HG03280 (cell line): ENCODE data around the gene HDGFL2.

Experiments used
- ATAC-seq: cut with Tn5 transposase; IDR thresholded peaks from one replicate; pipeline ENCODE4 v1.9.1; 2021; ENCODE audit warnings: mild to moderate bottlenecking, moderate library complexity; ENCODE audit not compliant: unreplicated experiment

HDGFL2 gene

GRCh38 chr19:4472174-4472974 lies at the start of gene HDGFL2:
Gene HDGFL2 (plus strand): TSS chr19:4472297. CDS start chr19:4472351, 54 bp downstream.
- ATAC-seq = no peak

DNA sequence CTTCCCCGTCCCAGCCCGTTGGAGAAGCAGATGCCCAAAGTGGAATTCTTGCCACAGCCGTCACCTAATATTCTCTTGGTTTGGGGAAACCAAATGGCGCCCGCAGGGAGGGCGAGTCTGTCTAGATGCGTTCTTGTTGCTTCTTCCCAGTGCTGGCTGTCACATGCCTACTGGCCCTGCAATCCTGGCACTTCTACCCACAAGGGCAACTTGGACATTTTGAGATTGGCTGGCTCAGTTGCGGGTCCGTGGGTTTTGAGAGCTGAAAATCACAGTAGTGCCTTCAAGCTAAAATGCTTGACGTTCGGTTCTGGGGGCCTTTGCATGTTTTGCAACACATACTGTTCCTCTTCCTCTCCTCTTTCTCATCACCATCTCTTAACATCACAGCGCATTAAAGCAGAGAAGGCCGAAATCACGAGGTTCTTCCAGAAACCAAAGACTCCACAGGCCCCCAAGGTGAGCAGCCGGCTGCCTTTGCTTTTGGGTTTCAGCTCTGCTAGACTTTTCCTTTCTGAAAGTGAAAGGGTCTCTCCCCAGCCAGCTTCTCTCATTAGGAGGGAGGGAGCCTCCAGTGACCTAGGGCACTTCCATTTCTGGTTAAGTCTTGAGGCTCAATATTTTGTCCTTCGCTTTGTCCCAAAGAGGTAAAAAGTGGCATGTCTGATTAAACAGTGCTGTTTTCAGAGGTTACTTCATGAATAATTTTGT lies 48.5 kb upstream of the HDGFL2 start:
- ATAC-seq = no peak

DNA sequence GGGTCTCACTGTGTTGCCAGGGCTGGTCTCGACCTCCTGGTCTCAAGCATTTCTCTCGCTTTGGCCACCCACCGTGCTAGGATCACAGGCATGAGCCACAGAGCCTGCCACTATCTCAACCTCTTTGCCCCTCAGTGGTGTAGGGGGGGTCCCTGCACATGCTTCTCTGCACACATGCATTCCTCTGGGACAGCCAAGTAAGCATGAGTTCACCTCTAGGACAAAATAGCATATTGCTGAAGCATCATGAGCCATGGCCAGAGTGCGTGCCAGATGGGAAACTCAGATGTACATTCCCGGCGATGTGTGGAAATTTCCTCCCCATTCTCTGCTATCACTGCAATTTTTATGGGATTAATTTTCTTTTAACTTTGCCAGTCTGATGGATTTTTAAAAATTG lies 46.6 kb upstream of the HDGFL2 start:
- ATAC-seq = no peak

DNA sequence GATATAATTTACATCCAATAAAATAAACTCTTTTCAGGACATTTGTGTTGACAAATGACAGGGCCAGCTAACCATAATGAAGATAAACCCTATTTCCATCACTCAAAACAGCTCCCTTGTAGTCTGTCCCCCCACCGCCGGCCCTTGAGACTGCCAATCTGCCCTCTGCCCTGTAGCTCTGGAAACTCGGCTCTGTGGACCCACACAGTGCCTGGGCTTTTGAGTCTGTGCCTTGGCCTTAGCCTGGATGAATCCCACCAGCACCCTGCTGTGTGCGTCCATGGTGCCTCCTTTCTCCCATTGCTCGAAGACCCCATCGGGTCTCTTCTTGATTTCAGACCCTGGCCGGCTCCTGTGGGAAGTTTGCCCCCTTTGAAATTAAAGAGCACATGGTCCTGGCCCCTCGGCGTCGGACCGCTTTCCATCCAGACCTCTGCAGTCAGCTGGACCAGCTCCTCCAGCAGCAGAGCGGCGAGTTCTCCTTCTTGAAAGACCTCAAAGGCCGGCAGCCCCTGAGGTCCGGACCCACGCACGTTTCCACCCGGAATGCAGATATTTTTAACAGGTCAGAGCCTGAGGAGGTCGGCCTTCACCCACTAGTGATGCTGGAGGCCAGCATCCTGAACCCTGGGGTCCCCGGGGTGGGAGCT lies 43.6 kb upstream of the HDGFL2 start:
- ATAC-seq = no peak

DNA sequence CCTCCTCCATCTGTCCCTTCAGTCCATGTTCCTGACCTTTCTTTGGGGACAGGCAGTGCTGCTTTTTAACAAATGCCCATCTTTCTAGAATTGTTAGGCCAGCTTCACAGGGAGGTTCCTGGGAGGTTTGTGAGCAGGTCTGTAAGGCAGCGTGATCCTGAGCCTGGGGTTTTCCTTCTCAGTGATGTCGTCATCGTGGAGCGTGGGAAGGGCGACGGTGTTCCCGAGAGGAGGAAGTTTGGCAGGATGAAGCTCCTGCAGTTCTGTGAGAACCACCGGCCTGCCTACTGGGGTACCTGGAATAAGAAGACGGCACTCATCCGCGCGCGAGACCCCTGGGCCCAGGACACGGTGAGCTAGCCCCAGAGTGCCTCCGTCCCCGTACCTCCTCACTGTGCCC lies 42.8 kb upstream of the HDGFL2 start:
- no peak for ATAC-seq

- no peak for ATAC-seq
Measured at GRCh38 chr19:4429771-4430171, 42.3 kb upstream of the HDGFL2 start.

- ATAC-seq = no peak
Measured at GRCh38 chr19:4430760-4431159, 41.3 kb upstream of the HDGFL2 start.

DNA sequence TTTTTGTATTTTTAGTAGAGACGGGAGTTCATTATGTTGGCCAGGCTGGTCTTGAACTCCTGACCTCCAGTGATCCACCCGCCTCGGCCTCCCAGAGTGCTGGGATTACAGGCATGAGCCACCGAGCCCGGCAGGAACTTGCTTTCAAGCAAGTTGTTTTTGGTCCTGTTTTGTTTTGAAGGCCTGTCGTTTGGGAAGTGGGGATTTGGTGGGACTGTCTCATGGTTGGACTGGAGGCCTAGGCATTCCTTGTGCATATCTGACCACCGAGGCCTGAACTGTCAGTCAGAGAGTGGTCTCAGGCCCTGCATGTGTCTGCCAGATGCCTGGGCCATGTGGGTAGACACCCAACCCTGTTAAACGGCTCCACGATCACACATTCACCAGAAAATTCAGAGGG lies 40.8 kb upstream of the HDGFL2 start:
- no peak for ATAC-seq

DNA sequence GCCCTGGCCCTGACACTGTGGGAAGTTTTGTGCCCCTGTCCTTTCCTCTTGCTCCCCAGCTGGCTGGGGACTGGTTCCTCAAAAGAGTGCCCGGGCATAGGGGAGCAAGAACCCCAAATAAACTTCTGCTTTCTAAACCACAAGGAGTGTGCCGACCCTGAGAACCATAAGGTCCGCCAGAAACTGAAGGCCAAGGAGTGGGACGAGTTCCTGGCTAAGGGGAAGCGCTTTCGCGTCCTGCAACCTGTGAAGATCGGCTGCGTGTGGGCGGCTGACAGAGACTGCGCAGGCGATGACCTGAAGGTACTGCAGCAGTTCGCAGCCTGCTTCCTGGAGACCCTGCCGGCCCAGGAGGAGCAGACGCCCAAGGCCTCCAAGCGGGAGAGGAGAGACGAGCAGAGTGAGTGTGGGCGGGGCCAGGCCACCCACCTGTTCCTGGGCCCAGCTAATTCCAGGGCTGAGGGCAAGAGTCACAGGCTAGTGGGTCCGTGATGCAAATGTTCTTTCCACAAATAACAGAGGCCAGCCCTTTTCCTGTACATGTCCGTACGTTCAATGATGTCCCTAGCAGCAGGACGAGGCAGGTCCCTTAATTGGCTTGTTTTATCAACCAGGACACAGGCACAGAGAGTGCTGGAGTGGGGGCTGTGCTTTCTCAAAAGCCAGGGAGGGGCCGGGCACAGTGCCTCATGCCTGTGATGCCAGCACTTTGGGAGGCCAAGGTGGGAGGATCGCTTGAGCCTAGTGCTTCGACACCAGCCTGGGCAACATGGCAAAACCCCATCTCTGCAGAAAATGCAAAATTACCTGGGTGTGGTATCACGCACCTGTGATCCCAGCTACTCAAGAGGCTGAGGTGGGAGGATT lies 40.1 kb upstream of the HDGFL2 start:
- no peak for ATAC-seq

DNA sequence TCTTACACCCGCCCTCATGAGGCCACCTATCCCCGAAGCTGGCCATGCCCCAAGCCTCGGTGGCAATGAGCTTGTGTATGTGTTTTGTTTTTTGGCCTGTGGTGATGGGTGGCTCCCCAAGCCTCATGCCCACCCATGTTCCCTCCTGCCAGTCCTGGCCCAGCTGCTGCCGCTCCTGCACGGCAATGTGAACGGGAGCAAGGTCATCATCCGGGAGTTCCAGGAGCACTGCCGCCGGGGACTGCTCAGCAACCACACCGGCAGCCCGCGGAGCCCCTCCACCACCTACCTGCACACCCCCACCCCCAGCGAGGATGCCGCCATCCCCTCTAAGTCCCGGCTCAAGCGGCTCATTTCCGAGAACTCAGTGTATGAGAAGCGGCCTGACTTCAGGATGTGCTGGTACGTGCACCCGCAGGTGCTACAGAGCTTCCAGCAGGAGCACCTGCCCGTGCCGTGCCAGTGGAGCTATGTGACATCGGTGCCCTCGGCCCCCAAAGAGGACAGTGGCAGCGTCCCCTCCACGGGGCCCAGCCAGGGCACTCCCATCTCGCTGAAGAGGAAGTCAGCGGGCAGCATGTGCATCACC lies 39.1 kb upstream of the HDGFL2 start:
- ATAC-seq = no peak

- ATAC-seq = no peak
Measured at GRCh38 chr19:4434391-4434790, 37.7 kb upstream of the HDGFL2 start.

DNA sequence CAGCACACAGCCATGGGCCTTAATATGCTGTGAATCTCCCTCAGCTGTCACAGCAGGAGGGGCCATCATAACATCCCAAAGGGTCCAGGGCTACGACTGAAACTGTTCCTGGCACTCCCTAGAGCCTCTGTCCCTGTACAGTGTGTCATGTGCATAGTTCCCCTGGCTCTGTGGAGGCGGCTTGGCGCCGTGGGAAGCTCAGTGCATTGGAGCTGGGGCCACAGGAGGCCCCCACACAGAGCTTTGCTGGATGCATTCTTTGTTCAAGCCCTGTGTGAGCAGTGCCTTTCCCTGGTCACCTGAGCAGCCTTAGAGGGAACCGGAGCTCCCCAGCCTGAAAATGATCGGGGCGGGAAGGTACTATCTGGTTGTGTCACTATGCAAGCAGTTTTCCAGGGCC lies 35.9 kb upstream of the HDGFL2 start:
- no peak for ATAC-seq

- no peak for ATAC-seq
Measured at GRCh38 chr19:4437103-4437502, 35.0 kb upstream of the HDGFL2 start.

DNA sequence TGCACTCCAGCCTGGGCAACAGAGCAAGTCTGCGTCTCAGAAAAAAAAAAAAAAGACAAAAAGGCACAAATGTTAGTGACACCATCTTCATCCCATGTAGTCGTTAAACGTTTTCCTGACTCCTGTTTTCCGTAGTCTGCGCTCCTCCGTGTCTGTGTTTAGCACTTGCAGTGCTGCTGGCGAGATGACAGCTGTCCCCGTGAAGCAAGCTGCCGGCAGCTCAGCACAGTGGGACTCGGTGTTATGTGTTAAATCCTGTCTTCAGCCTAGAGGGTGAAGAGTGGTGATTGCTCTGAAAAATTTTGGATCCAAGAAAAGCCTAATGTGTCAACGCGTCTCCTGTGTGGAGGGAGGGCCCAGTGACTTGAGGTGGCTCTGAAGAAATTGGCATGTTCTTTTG lies 32.9 kb upstream of the HDGFL2 start:
- no peak for ATAC-seq

DNA sequence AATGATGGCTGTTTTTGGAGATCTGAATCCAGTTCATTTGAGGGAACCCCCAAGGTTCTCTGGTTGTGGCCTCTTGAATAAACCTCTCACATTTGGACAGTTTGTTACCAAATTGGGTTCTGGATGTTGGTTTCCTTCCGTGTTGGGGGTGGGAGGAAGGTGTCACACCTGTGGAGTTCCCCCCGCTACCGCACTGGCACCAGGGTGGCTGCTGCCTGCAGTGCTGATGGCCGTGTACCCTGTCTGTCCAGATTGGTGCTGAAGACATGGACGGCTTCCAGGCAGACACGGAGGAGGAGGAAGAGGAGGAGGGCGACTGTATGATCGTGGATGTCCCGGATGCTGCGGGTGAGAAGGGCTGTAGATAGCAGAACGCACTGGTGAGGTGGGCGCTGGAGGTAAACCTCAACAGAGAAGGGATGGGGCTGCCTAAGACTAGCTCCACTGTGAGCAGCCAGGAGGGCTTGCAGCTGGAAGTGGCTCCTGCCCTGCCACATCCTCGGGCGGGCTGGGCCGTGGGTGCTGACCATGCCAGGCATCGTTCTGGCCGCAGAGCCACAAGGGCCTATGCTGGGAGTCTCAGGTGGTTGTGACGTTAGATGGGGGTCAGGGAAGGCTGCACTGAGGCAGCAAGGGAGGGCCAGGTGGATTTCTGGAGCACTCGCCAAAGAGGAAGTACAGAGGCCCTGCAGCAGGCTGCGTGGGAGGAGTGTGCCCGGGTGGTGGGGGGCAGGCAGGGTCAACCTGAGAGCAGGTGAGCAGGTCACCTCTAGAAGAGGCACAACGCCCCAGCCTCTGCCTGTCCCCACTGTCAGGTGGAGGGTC lies 29.9 kb upstream of the HDGFL2 start:
- no peak for ATAC-seq

DNA sequence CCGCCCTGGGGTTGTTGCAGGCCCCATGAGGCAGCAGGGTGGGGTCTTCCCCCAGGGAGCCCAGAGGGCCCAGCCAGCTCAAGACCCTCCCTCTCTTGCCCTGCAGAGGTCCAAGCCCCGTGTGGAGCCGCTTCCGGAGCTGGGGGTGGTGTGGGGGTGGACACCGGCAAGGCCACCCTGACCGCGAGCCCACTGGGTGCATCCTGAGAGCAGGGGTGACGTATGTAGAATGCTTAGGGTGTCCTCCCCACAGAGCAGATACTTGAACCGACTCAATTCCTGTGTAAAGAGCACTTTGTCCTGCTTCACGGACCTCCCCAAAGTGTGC lies 29.3 kb upstream of the HDGFL2 start:
- no peak for ATAC-seq

- ATAC-seq = no peak
Measured at GRCh38 chr19:4443188-4443587, 28.9 kb upstream of the HDGFL2 start.

DNA sequence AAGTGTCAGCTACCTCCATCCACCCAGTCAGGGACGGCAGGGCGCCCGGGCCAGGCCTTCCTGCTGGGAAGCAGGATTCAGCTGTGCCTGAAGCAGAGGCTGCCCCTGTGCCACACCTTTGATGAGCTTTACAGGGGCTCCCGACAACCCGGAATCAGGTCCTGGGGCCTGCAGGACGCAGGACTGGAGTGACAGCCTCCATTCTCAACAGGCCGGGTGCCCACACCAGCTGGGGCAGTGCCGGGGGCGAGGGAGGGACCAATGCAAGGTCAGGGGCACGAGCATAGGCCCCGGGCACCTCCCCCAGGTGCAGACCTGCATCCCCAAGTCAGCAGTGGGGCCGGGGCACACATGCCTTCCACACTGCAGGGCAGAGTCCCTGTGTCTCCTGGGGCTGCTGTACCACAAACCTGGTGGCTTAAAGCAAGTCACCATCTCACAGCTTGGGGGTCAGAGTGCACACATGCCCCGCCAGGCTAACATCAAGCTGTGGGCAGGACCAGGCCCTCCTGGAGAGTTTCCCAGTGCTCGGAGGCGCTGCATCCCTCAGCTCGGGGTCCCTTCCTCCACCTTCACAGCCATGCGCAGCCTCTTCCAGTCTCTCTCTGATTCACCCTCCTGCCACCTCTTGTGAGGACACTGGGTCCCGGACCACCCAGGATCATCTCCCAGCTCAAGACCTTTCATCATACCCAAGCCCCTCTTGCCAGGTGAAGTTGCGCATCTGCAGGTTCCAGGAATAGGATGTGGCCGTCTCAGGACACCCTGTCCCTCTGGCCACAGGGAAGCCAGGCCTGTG lies 27.9 kb upstream of the HDGFL2 start:
- no peak for ATAC-seq
